ENCODE data around the gene SEMA4A. TPM values are rescaled to one million over a fixed set of nuclear protein-coding genes. Genes with fewer than 3 reads are reported as not detected.
A peak's percentile ranks its signal among the peaks of the same experiment; 100 is the strongest.
"Not testable (repeated sequence)": the region's sequence is repeated elsewhere in the genome, so short reads cannot be mapped to it uniquely, and the experiment has no call there.

Gene SEMA4A
- total RNA-seq, 4 donors from 2014 or later, result 1.8 to 4.6 (median 3.5) TPM

GRCh38 chr1:156120318-156120717 is 33.1 kb upstream of the SEMA4A start:
- TF ChIP-seq EP300 (IDR thresholded peaks at IDR 0.05) (no peak), CTCF (IDR thresholded peaks at IDR 0.05) (no peak), POLR2A (IDR thresholded peaks at IDR 0.05) (no peak)
- no peak for DNase-seq (ENCODE audit: low spot score in 2 of 2)
- no peaks in the 10 kb centered on the region for H3K36me3 ChIP-seq
- peak overlapping the region in 2 of 4 donors; percentile 85 to 90 for H3K4me3 ChIP-seq
- H3K27me3 ChIP-seq, result no peaks in the 10 kb centered on the region
- H3K27ac ChIP-seq, result peak overlapping the region; percentile 49 to 98 (median 96)
- H3K4me1 ChIP-seq, result peaks cover 4 to 89% (median 69%) of the 10 kb centered on the region in 4 donors
- no peaks in the 10 kb centered on the region for H3K9me3 ChIP-seq
- WGBS, 2 donors, result 70 to 85% methylated on average over 3 of the region's 3 CpGs

- 18 to 23% methylated on average over 4 of the region's 4 CpGs for WGBS, 2 donors
- H3K27ac ChIP-seq, result peak overlapping the region; percentile 94 to 98 (median 96)
- not testable (repeated sequence) for H3K36me3 ChIP-seq; H3K27me3 ChIP-seq; DNase-seq (ENCODE audit: low spot score in 2 of 2); H3K9me3 ChIP-seq
- H3K4me1 ChIP-seq, result peaks cover 8 to 96% (median 76%) of the 10 kb centered on the region in 4 donors
- H3K4me3 ChIP-seq, result peak overlapping the region in 2 of 4 donors; percentile 12 to 47
Observed at GRCh38 chr1:156121005-156121404, 32.4 kb upstream of the SEMA4A start.

GRCh38 chr1:156121457-156121856 is 31.9 kb upstream of the SEMA4A start:
- DNase-seq (ENCODE audit: low spot score in 2 of 2), result no peak
- Histone ChIP-seq H3K27me3 (no peaks in the 10 kb centered on the region), H3K27ac (peak overlapping the region; percentile 94 to 98 (median 96)), H3K36me3 (no peaks in the 10 kb centered on the region), H3K4me3 (peak overlapping the region in 2 of 4 donors; percentile 12 to 47), H3K4me1 (peaks cover 11 to 100% (median 80%) of the 10 kb centered on the region in 4 donors), H3K9me3 (no peaks in the 10 kb centered on the region)
- TF ChIP-seq POLR2A (IDR thresholded peaks at IDR 0.05), result no peak
- TF ChIP-seq EP300 (IDR thresholded peaks at IDR 0.05), result no peak
- TF ChIP-seq CTCF (IDR thresholded peaks at IDR 0.05), result no peak
- 43 to 56% methylated on average over 4 of the region's 4 CpGs for WGBS, 2 donors

GRCh38 chr1:156122086-156122485 is 31.3 kb upstream of the SEMA4A start:
- TF ChIP-seq EP300 (IDR thresholded peaks at IDR 0.05) (no peak), CTCF (IDR thresholded peaks at IDR 0.05) (no peak), POLR2A (IDR thresholded peaks at IDR 0.05) (no peak)
- Histone ChIP-seq H3K36me3 (no peaks in the 10 kb centered on the region), H3K4me1 (peaks cover 15 to 100% (median 84%) of the 10 kb centered on the region in 4 donors), H3K9me3 (no peaks in the 10 kb centered on the region), H3K27ac (peak overlapping the region; percentile 94 to 98 (median 96)), H3K4me3 (peak overlapping the region; percentile 14 to 47 (median 32)), H3K27me3 (no peaks in the 10 kb centered on the region)
- 20 to 29% methylated on average over 4 of the region's 4 CpGs for WGBS, 2 donors
- no peak for DNase-seq (ENCODE audit: low spot score in 2 of 2)

- TF ChIP-seq EP300 (IDR thresholded peaks at IDR 0.05) (peak in 1 of 2 donors; percentile 76), CTCF (IDR thresholded peaks at IDR 0.05) (no peak)
- Histone ChIP-seq H3K4me1 (peaks cover 15 to 100% (median 88%) of the 10 kb centered on the region in 4 donors), H3K9me3 (no peaks in the 10 kb centered on the region), H3K27me3 (no peaks in the 10 kb centered on the region), H3K4me3 (peak overlapping the region; percentile 14 to 47 (median 32)), H3K27ac (peak overlapping the region; percentile 94 to 98 (median 96)), H3K36me3 (no peaks in the 10 kb centered on the region)
- peak in 1 of 2 donors; percentile 77 for DNase-seq (ENCODE audit: low spot score in 2 of 2)
- WGBS, 2 donors, result 9 to 13% methylated on average over 13 to 14 of the region's 14 CpGs
Observed at GRCh38 chr1:156122519-156123355, 30.6 kb upstream of the SEMA4A start.
